ENCODE results near the gene GRID2.
A peak's percentile ranks its signal among the peaks of the same experiment; 100 is the strongest.

Gene GRID2

DNA sequence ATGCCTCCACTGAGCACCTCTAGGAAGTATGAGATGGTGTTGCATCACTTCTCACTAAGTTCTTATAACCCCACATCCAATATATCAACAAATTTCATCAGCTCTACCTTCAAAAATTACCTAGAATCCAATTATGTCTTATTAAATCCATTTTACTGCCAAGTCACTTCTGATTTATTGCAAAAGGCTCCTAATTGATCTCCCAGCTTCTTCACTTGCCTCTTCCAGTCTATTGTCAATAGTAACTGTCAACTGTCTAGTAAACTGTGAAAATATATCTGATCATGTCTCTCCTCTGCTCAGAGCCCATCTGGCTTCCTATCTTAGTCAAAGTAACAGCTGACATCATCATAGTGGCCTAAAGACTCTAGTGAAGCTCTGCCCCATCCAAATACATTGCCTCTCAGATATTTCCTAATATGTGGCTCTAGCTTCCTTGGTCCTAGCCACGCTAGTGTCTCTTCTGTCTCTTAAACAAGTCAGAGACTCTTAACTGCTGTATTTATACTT lies 1110.3 kb downstream of the GRID2 start:
- no peak for DNase-seq (ENCODE audit: low spot score)

GRCh38 chr4:93416344-93417128 lies 1112.8 kb downstream of the GRID2 start:
- no peak for DNase-seq (ENCODE audit: low spot score)

- no peak for DNase-seq (ENCODE audit: low spot score)
Observed at GRCh38 chr4:93431371-93431770, 1127.6 kb downstream of the GRID2 start.

DNA sequence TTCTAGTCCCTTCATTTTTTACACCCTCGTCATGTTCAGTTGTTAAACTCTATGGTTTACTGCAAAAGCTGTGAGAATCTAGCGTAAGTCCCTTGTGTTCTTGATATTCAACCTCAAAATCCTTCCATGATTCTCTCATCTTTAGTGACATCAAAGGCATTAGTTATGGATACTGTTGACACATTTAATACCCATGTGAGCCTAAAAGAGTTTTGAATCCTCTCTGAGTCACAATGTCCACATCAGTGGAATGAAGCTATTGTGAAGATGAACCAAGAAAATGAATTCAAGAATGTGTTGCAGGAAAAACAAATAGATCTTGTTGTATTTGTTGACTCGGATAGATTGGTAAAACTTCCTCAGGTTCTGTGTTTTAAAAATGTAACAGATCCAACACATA lies 1130.1 kb downstream of the GRID2 start:
- DNase-seq (ENCODE audit: low spot score), result no peak

GRCh38 chr4:93436000-93436626 lies 1132.3 kb downstream of the GRID2 start:
- no peak for DNase-seq (ENCODE audit: low spot score)

DNA sequence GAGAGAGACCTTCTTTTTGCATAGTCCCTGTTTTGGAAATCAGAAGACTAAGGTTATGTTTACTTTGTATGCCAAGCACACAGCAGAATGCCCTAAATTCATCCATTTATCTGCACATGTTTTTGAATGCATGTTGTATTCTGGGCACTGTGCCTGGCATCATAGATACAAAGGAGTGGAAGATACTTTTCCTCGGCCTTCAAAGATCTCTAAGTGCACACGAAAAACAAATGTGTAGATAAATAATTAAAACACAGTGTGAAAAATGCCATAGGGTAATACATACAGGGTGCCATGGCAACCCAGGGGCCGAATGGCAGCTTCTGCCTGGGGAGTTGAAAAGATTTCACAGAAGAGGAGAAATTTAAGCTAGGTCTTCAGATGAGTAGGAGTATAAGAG lies 1134.2 kb downstream of the GRID2 start:
- DNase-seq (ENCODE audit: low spot score), result no peak

DNA sequence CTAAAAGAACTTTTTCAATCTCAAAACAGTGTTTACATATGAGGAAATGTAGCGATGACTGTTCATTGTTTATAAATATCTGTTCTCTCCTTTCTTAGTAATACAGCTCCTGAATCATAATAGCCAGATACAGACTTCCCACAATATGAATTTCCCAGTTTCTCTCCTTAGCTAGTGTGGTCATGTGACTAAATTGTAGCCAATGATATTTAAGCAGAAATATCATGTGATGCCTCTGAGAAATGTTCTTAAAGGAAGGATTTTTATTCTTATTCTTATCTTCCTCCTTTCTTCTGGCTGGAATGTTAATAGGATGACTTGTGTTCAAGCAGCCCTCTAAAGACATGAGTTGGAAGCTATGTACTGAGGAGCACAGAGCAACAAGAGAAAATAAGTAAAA lies 1141.1 kb downstream of the GRID2 start:
- peak; percentile 5 for DNase-seq (ENCODE audit: low spot score)

DNA sequence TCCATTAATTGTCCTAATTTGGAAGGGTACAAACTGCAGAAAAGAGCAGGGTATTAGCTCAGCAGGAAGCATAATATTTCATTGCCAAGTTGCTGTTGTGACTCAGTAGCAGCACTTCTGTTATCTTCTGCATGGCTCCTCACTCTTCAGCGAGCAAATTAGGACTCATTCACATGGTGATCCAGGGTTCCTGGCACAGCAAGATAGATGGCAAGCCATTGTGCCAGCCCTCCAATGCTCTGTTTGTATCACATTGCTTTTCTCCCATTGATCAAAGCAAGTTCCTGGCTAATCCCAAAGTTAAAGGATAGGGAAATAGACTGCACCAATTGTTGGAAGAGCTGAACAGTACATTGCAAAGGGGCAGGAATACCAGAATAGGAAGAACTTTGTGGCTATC lies 1142.3 kb downstream of the GRID2 start:
- no peak for DNase-seq (ENCODE audit: low spot score)

GRCh38 chr4:93448691-93449293 lies 1145.0 kb downstream of the GRID2 start:
- DNase-seq (ENCODE audit: low spot score), result no peak

DNA sequence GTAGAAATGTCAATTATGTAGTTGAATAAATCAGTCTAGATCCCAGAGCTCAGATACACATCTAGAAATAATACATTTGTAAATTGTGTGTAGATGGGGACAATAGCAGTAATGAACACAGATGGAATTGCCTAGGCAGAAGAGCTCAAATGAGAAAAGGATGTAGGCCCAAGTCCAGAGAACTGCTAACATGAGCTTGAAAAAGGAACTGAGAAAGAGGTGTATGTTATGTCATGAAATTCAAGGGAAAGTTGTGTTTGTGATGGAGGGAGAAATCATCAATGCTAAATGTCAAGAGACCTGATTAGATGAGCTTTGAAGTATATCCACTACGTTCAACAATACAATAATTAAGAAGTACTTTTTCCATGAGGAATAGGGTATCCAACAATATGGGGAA lies 1148.2 kb downstream of the GRID2 start:
- no peak for DNase-seq (ENCODE audit: low spot score)

DNA sequence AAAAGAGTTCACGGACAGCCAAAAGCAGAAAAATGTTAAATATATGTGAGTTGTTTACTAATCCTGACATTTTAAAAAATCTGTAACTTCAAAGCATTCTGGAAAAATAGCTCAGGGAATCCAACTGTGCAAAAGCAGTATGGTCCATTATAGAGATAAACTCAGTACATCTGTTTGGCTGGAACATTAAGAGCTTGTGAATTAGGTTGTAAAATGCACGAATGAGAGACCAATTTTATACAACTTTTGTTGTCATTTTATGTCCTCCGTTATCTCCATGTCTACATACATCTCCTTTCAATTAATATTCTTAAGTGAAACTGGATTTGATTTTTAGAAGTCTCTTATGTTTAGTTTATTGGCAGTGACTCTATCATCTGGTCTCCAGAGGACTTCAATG lies 1157.8 kb downstream of the GRID2 start:
- DNase-seq (ENCODE audit: low spot score), result no peak

DNA sequence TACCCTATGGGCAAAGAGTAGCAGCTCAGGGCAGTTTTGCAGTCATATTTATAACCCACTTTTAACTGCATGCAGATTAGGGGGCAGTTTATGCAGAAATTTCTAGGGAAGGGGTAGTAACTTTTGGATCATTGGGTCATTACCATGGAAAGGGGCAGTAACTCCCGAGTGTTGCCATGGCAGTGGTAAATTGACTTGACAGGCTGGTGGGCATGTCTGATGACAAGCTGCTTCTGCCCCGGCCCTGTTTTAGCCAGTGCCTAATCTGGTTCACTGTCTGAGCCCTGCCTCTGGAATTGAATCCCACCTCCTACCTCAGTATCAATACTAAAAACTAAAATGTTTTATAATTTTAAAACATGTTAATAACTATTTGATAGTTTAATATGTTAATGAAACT lies 1162.7 kb downstream of the GRID2 start:
- DNase-seq (ENCODE audit: low spot score), result no peak

GRCh38 chr4:93467484-93468155 lies 1163.9 kb downstream of the GRID2 start:
- DNase-seq (ENCODE audit: low spot score), result no peak

DNA sequence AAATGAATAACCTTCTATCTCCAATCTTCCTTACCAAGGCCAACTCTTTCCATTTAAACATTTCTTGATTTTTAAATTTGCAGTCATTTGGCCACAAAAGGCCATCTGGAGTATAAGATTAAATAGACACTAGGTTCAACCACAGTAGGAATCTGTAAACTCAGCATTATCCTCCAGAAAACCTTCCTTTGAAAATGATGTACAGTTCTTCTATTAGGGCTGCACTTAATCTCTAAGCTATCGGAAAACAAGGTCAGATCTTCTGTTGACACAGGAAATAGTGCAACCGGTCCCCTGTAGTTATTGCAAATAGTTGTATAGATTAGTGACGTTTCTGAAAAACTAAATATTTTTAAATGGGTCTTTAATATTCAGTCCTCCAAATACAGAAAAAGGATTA lies 1165.8 kb downstream of the GRID2 start:
- DNase-seq (ENCODE audit: low spot score), result no peak

- DNase-seq (ENCODE audit: low spot score), result no peak
Observed at GRCh38 chr4:93475730-93476129, 1172.0 kb downstream of the GRID2 start.

GRCh38 chr4:93478805-93479204 lies 1175.0 kb downstream of the GRID2 start:
- DNase-seq (ENCODE audit: low spot score), result no peak

DNA sequence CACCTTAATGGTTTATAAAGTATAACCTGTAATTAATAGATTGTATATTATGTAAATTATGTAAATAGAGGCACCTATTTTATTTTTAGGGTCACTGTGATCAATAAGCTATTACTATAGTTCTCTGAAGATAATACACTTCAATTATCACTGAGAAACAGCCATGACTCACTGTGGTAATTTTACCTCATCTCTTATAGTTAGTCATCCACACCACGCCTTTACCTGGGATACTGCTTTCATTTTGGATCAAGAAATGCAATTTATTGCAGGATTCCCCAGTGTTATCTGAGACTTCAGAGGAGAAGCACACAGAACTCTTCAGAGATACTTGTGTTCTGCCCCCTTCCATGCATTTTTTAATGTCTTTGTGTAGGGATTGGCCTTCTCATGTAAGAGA lies 1176.7 kb downstream of the GRID2 start:
- DNase-seq (ENCODE audit: low spot score), result no peak

DNA sequence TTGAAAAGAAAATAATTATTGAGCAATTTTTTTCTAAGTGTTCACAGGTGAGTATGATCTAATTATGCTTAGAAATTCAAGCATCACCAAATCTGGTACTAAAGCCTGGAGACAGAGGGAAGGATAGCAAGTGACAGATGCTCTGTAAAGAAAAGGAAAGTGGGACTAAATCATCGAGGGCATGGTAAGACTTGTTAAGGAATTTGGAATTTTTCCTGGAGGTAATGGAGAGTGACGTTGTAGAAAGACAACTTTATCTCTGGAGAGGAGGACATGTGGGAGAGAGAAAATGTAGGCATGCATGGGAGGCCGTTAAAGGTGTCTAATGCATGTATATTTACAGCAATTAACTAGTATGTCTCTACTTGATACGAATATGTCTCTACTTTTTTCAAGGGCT lies 1191.6 kb downstream of the GRID2 start:
- no peak for DNase-seq (ENCODE audit: low spot score)

- no peak for DNase-seq (ENCODE audit: low spot score)
Observed at GRCh38 chr4:93501244-93501643, 1197.5 kb downstream of the GRID2 start.

DNA sequence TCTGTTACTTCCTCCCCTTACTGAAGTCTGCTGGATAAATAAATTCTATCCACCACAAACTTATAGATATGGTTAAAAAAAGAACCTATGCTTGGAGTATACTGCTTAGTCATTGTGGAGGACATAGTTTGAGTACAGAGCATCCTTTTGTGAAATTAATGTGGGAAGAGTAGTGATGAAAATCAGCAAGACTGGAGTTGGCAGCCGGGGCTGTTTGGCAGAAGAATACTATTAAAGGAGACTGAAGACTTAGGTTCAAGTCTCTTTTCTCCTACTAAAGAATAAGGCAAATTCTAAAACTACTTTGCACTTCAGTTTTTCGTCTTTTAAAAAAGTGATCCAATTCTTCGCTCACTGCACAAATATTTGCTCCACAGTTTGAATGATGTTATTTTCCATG lies 1198.2 kb downstream of the GRID2 start:
- DNase-seq (ENCODE audit: low spot score), result no peak

GRCh38 chr4:93502991-93503390 lies 1199.2 kb downstream of the GRID2 start:
- DNase-seq (ENCODE audit: low spot score), result no peak

- no peak for DNase-seq (ENCODE audit: low spot score)
Observed at GRCh38 chr4:93513851-93514250, 1210.1 kb downstream of the GRID2 start.

DNA sequence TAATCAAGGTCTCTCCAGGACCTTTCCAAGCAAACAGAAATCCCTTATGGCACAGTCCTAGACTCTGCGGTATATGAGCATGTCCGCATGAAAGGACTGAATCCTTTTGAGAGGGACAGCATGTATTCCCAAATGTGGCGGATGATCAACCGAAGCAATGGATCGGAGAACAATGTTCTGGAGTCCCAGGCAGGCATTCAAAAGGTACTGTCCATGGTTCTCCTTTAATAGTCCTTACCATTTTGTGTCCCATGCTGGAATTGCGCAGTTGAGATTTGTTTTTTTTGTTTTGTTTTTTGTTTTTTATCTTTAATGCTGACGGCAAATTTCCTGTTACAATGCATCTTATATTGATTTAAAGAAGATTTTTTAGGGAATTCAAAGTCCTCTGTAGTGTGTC lies 1211.4 kb downstream of the GRID2 start:
- DNase-seq (ENCODE audit: low spot score), result no peak

All from NAMALWA (cell line).